Progenitor cell of endocrine pancreas (in vitro differentiated cells): Measurements from ENCODE around the gene WWP2. TPM values are rescaled to one million over a fixed set of nuclear protein-coding genes. Genes with fewer than 3 reads are reported as not detected.
"Not testable (repeated sequence)": the region's sequence is repeated elsewhere in the genome, so short reads cannot be mapped to it uniquely, and the experiment has no call there.

Experiments
- DNase-seq: peaks from one replicate; pipeline ENCODE4 v3.0.0; 2021; ENCODE audit warnings: low spot score; ENCODE audit not compliant: unreplicated experiment
- H3K27ac Mint-ChIP-seq: 2 replicates; pipeline ENCODE4 v1.8.0; 2021; ENCODE audit warnings: mild to moderate bottlenecking, moderate library complexity, mixed read lengths
- H3K27me3 Mint-ChIP-seq: 2 replicates; pipeline ENCODE4 v1.8.0; 2021; ENCODE audit warnings: mixed read lengths
- H3K36me3 Mint-ChIP-seq: 2 replicates; pipeline ENCODE4 v1.8.0; 2022; ENCODE audit warnings: mixed read lengths; ENCODE audit not compliant: insufficient read depth
- H3K4me1 Mint-ChIP-seq: 2 replicates; pipeline ENCODE4 v1.8.0; 2021; ENCODE audit warnings: low read depth, mixed read lengths
- H3K4me3 Mint-ChIP-seq: 2 replicates; pipeline ENCODE4 v1.8.0; 2021; ENCODE audit warnings: low read depth, mild to moderate bottlenecking, moderate library complexity, mixed read lengths
- H3K9me3 Mint-ChIP-seq: 2 replicates; pipeline ENCODE4 v1.8.0; 2021; ENCODE audit warnings: low read depth, mixed read lengths
- CTCF ChIP-seq: fragments of 200-600 bp; sonication (generic); IDR thresholded peaks from one replicate; pipeline ENCODE4 v1.5.0; 2021; ENCODE audit warnings: antibody characterized with exemption, mild to moderate bottlenecking; ENCODE audit not compliant: unreplicated experiment
- total RNA-seq: library from RNA; stranded (reverse); gene quantifications from 2 replicates; pipeline ENCODE4 v1.2.1, GENCODE V29; 2021

WWP2 gene
- total RNA-seq, 1 donor from 2014 or later = 62.3 TPM

- DNase-seq = no peak
- H3K27ac Mint-ChIP-seq = peak overlapping the region; percentile 95
- H3K4me1 Mint-ChIP-seq = peaks cover 18% of the 10 kb centered on the region
- TF ChIP-seq CTCF = no peak
- H3K9me3 Mint-ChIP-seq = no peaks in the 10 kb centered on the region
- no peak overlapping the region for H3K4me3 Mint-ChIP-seq
- no peaks in the 10 kb centered on the region for H3K27me3 Mint-ChIP-seq
- H3K36me3 Mint-ChIP-seq = peaks cover 14% of the 10 kb centered on the region
Observed at GRCh38 chr16:69821844-69822173, 59.7 kb downstream of the WWP2 start.

- Mint-ChIP-seq H3K9me3 (no peaks in the 10 kb centered on the region), H3K27me3 (no peaks in the 10 kb centered on the region), H3K4me3 (no peak overlapping the region), H3K27ac (peak overlapping the region; percentile 95), H3K36me3 (peaks cover 14% of the 10 kb centered on the region), H3K4me1 (peaks cover 21% of the 10 kb centered on the region)
- no peak for TF ChIP-seq CTCF
- DNase-seq = no peak
Observed at GRCh38 chr16:69822174-69822935, 60.2 kb downstream of the WWP2 start.

GRCh38 chr16:69823831-69824563 is 61.9 kb downstream of the WWP2 start:
- TF ChIP-seq CTCF = no peak
- Mint-ChIP-seq H3K27ac (peak overlapping the region; percentile 66), H3K4me3 (no peak overlapping the region)

GRCh38 chr16:69824564-69825142 is 62.5 kb downstream of the WWP2 start:
- H3K27ac Mint-ChIP-seq, H3K4me3 Mint-ChIP-seq, H3K27me3 Mint-ChIP-seq, H3K9me3 Mint-ChIP-seq, H3K36me3 Mint-ChIP-seq, DNase-seq: not testable (repeated sequence)
- peaks cover 21% of the 10 kb centered on the region for H3K4me1 Mint-ChIP-seq

More at GRCh38 chr16:69823831-69824563, 61.9 kb downstream of the WWP2 start:
- peaks cover 4% of the 10 kb centered on the region for H3K36me3 Mint-ChIP-seq
- peaks cover 21% of the 10 kb centered on the region for H3K4me1 Mint-ChIP-seq
- DNase-seq = no peak
- no peaks in the 10 kb centered on the region for H3K9me3 Mint-ChIP-seq
- no peaks in the 10 kb centered on the region for H3K27me3 Mint-ChIP-seq

GRCh38 chr16:69827524-69827923 is 65.4 kb downstream of the WWP2 start:
- no peak overlapping the region for H3K4me3 Mint-ChIP-seq
- H3K27me3 Mint-ChIP-seq = no peaks in the 10 kb centered on the region
- DNase-seq = no peak
- no peak for TF ChIP-seq CTCF
- H3K9me3 Mint-ChIP-seq = no peaks in the 10 kb centered on the region
- H3K4me1 Mint-ChIP-seq = peaks cover 23% of the 10 kb centered on the region
- peaks cover 4% of the 10 kb centered on the region for H3K36me3 Mint-ChIP-seq
- no peak overlapping the region for H3K27ac Mint-ChIP-seq
